Esophagus squamous epithelium (tissue), 4 donors: ENCODE results near the gene RNGTT.

Experiments used
- POLR2A ChIP-seq, 4 donors: fragments of 450-650 bp; IDR thresholded peaks; one replicate each; pipeline ENCODE4 v1.6.1; 2017; ENCODE audit warnings: antibody characterized with exemption in 4 of 4, mild to moderate bottlenecking in 4 of 4, moderate library complexity in 3 of 4
- TF ChIP-seq, protein P1 (sequence below), 6 experiments: fragments of 450-650 bp in 4 of 6; fragments of 200-600 bp in 2 of 6; sonication (generic) in 2 of 6; IDR thresholded peaks; one replicate each; pipeline ENCODE4 v1.5.1; 2016 to 2019; ENCODE audit warnings: antibody characterized with exemption in 6 of 6, mild to moderate bottlenecking in 4 of 6, moderate library complexity in 4 of 6

DNA sequence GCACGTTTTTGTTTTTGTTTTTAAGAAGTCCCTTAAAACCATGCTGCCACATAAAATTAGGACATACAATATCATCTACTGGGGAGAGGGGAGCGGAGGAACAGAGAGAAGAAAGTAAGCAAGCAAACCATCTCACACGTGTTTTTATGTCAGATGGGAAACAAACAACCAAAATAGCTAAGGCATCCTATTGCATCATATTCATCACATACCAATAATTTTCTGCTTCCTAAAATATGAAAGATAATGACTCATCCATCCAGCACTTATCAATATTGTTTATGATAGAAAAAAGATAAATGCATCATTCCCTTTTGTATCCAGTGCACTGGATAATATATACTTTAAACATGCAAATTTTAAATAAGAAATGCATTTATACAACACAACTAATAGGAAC is 329.6 kb downstream of the RNGTT start:
- TF ChIP-seq, protein P1, sequence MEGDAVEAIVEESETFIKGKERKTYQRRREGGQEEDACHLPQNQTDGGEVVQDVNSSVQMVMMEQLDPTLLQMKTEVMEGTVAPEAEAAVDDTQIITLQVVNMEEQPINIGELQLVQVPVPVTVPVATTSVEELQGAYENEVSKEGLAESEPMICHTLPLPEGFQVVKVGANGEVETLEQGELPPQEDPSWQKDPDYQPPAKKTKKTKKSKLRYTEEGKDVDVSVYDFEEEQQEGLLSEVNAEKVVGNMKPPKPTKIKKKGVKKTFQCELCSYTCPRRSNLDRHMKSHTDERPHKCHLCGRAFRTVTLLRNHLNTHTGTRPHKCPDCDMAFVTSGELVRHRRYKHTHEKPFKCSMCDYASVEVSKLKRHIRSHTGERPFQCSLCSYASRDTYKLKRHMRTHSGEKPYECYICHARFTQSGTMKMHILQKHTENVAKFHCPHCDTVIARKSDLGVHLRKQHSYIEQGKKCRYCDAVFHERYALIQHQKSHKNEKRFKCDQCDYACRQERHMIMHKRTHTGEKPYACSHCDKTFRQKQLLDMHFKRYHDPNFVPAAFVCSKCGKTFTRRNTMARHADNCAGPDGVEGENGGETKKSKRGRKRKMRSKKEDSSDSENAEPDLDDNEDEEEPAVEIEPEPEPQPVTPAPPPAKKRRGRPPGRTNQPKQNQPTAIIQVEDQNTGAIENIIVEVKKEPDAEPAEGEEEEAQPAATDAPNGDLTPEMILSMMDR (IDR thresholded peaks at IDR 0.05) = no peak
- TF ChIP-seq POLR2A (IDR thresholded peaks at IDR 0.05) = no peak
